ENCODE measurements around the gene GTF2I. TPM values are rescaled to one million over a fixed set of nuclear protein-coding genes. Genes with fewer than 3 reads are reported as not detected.
"Not testable (repeated sequence)": the region's sequence is repeated elsewhere in the genome, so short reads cannot be mapped to it uniquely, and the experiment has no call there.

The GTF2I gene
- total RNA-seq, 1 donor from 2014 or later, result 124 TPM

GRCh38 chr7:74684473-74684872 is 27.0 kb downstream of the GTF2I start:
- TF ChIP-seq POLR2A (IDR thresholded peaks at IDR 0.05) (no peak), POLR2AphosphoS5 (IDR thresholded peaks at IDR 0.05; ENCODE audit: insufficient read depth in 1 of 2, low read depth in 1 of 2) (no peak), CTCF (IDR thresholded peaks at IDR 0.05) (no peak)
- H3K27me3 ChIP-seq, result no peaks in the 10 kb centered on the region
- H3K27ac ChIP-seq, result no peak overlapping the region
- peaks cover 0 to 3% of the 10 kb centered on the region in 2 donors for H3K36me3 ChIP-seq
- H3K9me3 ChIP-seq, result no peaks in the 10 kb centered on the region
- intact Hi-C loops (cut with DNase I), result no loop called here
- no peak for DNase-seq (ENCODE audit: extremely low spot score in 2 of 2)
- no peak overlapping the region for H3K4me3 ChIP-seq
- no peaks in the 10 kb centered on the region for H3K4me1 ChIP-seq

DNA sequence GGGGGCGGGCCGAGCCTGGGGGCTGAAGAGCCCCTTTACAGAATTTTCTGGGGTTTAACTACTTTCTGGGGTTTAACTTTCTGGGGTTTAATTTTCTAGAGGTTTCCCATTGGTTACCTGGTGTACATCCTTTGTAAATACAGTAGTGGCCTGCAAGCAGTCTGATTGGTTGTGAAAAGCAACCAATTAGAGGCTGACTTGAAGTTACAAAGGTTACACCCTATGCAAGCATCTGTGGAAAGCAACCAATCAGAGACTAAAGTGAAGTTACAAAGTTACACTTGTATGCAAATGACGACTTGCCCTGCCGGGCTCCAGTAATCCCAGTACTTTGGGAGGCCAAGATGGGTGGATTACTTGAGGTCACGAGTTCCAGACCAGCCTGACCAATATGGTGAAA is 27.4 kb downstream of the GTF2I start:
- intact Hi-C loops (cut with DNase I), result no loop called here

GRCh38 chr7:74690474-74690873 is 33.0 kb downstream of the GTF2I start:
- no peaks in the 10 kb centered on the region for H3K9me3 ChIP-seq
- no peak overlapping the region for H3K27ac ChIP-seq
- H3K27me3 ChIP-seq, result no peaks in the 10 kb centered on the region
- no peaks in the 10 kb centered on the region for H3K4me1 ChIP-seq
- TF ChIP-seq CTCF (IDR thresholded peaks at IDR 0.05) (no peak), POLR2AphosphoS5 (IDR thresholded peaks at IDR 0.05; ENCODE audit: insufficient read depth in 1 of 2, low read depth in 1 of 2) (no peak), POLR2A (IDR thresholded peaks at IDR 0.05) (no peak)
- H3K36me3 ChIP-seq, result peaks cover 0 to 60% of the 10 kb centered on the region in 2 donors
- no peak overlapping the region for H3K4me3 ChIP-seq
- DNase-seq (ENCODE audit: extremely low spot score in 2 of 2), result no peak
- intact Hi-C loops (cut with DNase I), result no loop called here

More for the DNA sequence above, 27.4 kb downstream of the GTF2I start:
- Histone ChIP-seq H3K36me3 (peaks cover 0 to 7% of the 10 kb centered on the region in 2 donors), H3K4me3 (no peak overlapping the region), H3K9me3 (no peaks in the 10 kb centered on the region), H3K4me1 (no peaks in the 10 kb centered on the region), H3K27ac (no peak overlapping the region), H3K27me3 (no peaks in the 10 kb centered on the region)
- no peak for TF ChIP-seq CTCF (IDR thresholded peaks at IDR 0.05)
- no peak for TF ChIP-seq POLR2A (IDR thresholded peaks at IDR 0.05)
- DNase-seq (ENCODE audit: extremely low spot score in 2 of 2), result no peak

DNA sequence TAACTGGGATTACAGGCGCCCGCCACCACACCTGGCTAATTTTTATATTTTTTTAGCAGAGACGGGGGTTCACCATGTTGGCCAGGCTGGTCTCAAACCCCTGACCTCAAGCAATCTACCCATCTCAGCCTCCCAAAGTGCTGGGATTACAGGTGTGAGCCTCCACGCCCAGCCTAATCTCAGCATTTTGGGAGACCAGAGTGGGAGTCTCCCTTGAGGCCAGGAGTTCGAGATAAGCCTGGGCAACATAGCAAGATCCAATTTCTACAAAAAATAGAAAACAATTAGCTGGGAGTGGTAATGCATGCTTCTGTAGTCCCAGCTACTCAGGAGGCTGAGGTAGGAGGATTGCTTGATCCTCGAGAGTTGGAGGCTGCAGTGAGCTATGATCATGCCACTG is 46.9 kb downstream of the GTF2I start:
- H3K36me3 ChIP-seq, result peaks cover 0 to 71% of the 10 kb centered on the region in 2 donors
- H3K4me3 ChIP-seq; H3K27ac ChIP-seq; DNase-seq (ENCODE audit: extremely low spot score in 2 of 2); H3K9me3 ChIP-seq; intact Hi-C loops (cut with DNase I); H3K27me3 ChIP-seq; H3K4me1 ChIP-seq: not testable (repeated sequence)

DNA sequence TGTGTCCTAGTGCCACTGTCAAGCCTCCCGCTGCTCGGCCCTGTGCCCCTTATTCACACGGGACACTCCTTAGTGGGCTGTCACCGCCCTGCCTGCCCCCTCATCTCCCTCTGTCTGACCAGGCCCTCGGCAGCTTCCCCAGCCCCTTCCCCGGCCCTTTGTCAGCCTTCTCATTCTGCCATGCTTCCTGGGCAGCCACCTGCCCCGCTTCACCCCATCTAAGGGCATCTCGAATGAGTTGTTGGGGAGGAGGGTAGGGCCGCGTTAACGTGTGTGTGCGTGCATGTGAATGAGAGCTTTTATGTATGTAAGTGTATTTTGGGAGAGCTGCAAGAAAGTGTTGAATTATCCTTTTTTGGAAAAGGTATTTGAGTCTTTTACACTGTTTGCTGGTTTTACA is 49.7 kb downstream of the GTF2I start:
- Histone ChIP-seq H3K4me3 (no peak overlapping the region), H3K4me1 (no peaks in the 10 kb centered on the region), H3K27me3 (no peaks in the 10 kb centered on the region), H3K27ac (no peak overlapping the region), H3K9me3 (no peaks in the 10 kb centered on the region), H3K36me3 (peaks cover 0 to 58% of the 10 kb centered on the region in 2 donors)
- TF ChIP-seq POLR2A (IDR thresholded peaks at IDR 0.05) (no peak), POLR2AphosphoS5 (IDR thresholded peaks at IDR 0.05; ENCODE audit: insufficient read depth in 1 of 2, low read depth in 1 of 2) (no peak), CTCF (IDR thresholded peaks at IDR 0.05) (no peak)
- DNase-seq (ENCODE audit: extremely low spot score in 2 of 2), result no peak
- intact Hi-C loops (cut with DNase I), result no loop called here

Data from vagina (tissue), 2 donors.